ENCODE data around the gene ZW10. TPM values are rescaled to one million over a fixed set of nuclear protein-coding genes. Genes with fewer than 3 reads are reported as not detected.

The ZW10 gene
- total and polyA plus RNA-seq, 10 of the 15 experiments (the other 5 are each of a cell fraction or from before 2014, with no cell fraction given), result 5.4 to 32.0 (median 17.3) TPM

- intact Hi-C loops (cut with micrococcal nuclease; ENCODE audit: unreplicated experiment), result no loop called here
- no peaks in the 10 kb centered on the region for H4K20me1 ChIP-seq (ENCODE audit: control insufficient read depth, insufficient read depth)
These were observed 13.3 kb downstream of the ZW10 start for GRCh38 chr11:113760241-113760640.

More at GRCh38 chr11:113760241-113760640, 13.3 kb downstream of the ZW10 start:
- RAD21 ChIA-PET (ENCODE audit: unreplicated experiment), result no interaction called here
- Histone ChIP-seq H2AFZ (ENCODE audit: control insufficient read depth, low read depth, low read length) (no peak overlapping the region), H3K4me3 (no peak overlapping the region), H3K27ac (ENCODE audit: control insufficient read depth, insufficient read depth) (no peak overlapping the region), H3K9me3 (replicated peaks; ENCODE audit: control insufficient read depth, insufficient read depth, low read length) (no peaks in the 10 kb centered on the region), H3K79me2 (ENCODE audit: control insufficient read depth, insufficient read depth, low read length) (peaks cover 2% of the 10 kb centered on the region), H3K4me2 (ENCODE audit: control insufficient read depth, insufficient read depth) (no peak overlapping the region), H3K9ac (ENCODE audit: control insufficient read depth, insufficient read depth, low read length) (no peak overlapping the region), H3K27me3 (replicated peaks in 1 of 2; ENCODE audit: control insufficient read depth in 2 of 2, insufficient read depth in 2 of 2, low read length in 1 of 2) (no peaks in the 10 kb centered on the region), H3K4me1 (ENCODE audit: control insufficient read depth, insufficient read depth, low read length) (no peaks in the 10 kb centered on the region), H3K36me3 (ENCODE audit: control insufficient read depth in 2 of 2, insufficient read depth in 2 of 2, low read length in 1 of 2) (peaks cover 5 to 24% of the 10 kb centered on the region in 2 experiments)
- FAIRE-seq, result no peak
- WGBS (ENCODE audit: insufficient coverage, insufficient replicate concordance, low lambda C conversion rate, missing lambda C conversion rate), result 80% methylated on average over 3 of the region's 3 CpGs
- ATAC-seq, result no peak
- DNase-seq (ENCODE audit: low read depth, low spot score), result no peak
- BruUV-seq (replicated peaks), result no TSS peak
- POLR2A ChIA-PET, result no interaction called here
- SMC1A ChIA-PET (ENCODE audit: uncharacterized antibody, unreplicated experiment), result interaction anchor here (0.5 kb wide), 1 partner anchor 51 kb away, joined by 4 read pairs; no protein-coding TSS in a partner anchor
- TF ChIP-seq NFXL1 (IDR thresholded peaks at IDR 0.05; ENCODE audit: borderline replicate concordance) (no peak), MYB (IDR thresholded peaks at IDR 0.05; ENCODE audit: borderline replicate concordance, low read depth, low read length) (no peak), ZBTB4 (CRISPR knock-in tag; IDR thresholded peaks at IDR 0.05) (no peak), ZSCAN29 (IDR thresholded peaks at IDR 0.05) (no peak), RAD21 (IDR thresholded peaks at IDR 0.05; ENCODE audit: insufficient read depth, low read depth, low read length) (no peak), ASH2L (IDR thresholded peaks at IDR 0.05; ENCODE audit: borderline replicate concordance, low read depth) (no peak), GABPA (IDR thresholded peaks at IDR 0.05; ENCODE audit: low read depth) (no peak), TAF1 (IDR thresholded peaks at IDR 0.05; ENCODE audit: borderline replicate concordance, low read depth, low read length) (no peak), RELB (IDR thresholded peaks at IDR 0.05; ENCODE audit: low read depth) (no peak)
- CTCF ChIA-PET, result interaction anchor here (0.9 kb wide), 1 partner anchor 13 kb away, joined by 3 read pairs; the partner anchor contains the start of gene ZW10
- in situ Hi-C loops (cut with MboI), result no loop called here

Data from GM12878 (cell line).